ENCODE results near the gene TMEM253. TPM values are rescaled to one million over a fixed set of nuclear protein-coding genes. Genes with fewer than 3 reads are reported as not detected.

Gene TMEM253
- total RNA-seq, 1 experiment from 2014 or later: 0.59 TPM

- no peak for TF ChIP-seq POLR2AphosphoS5 (IDR thresholded peaks at IDR 0.05; ENCODE audit: low read depth, low read length)
- no peak for TF ChIP-seq JUND (IDR thresholded peaks at IDR 0.05)
- TF ChIP-seq SIN3A (IDR thresholded peaks at IDR 0.05; ENCODE audit: low read depth): no peak
- no peaks in the 10 kb centered on the region for H3K4me1 ChIP-seq (ENCODE audit: control insufficient read depth in 1 of 2, insufficient read depth in 2 of 2, low read length in 2 of 2)
- BruUV-seq (replicated peaks): no TSS peak
- no peaks in the 10 kb centered on the region for H3K9me2 ChIP-seq (ENCODE audit: insufficient read depth)
- no peaks in the 10 kb centered on the region for H3K9me3 ChIP-seq (ENCODE audit: control insufficient read depth in 1 of 2, insufficient read depth in 1 of 2, low read depth in 1 of 2, low read length in 2 of 2)
- no peak overlapping the region for H3K4me2 ChIP-seq (ENCODE audit: low read length)
- DNase-seq (ENCODE audit: low read depth, low spot score) (no peak), ATAC-seq (no peak)
- no peak overlapping the region for H3K27ac ChIP-seq (ENCODE audit: low read depth, low read length)
- H3K4me3 ChIP-seq (replicated peaks in 1 of 2; ENCODE audit: low read depth in 1 of 2, low read length in 2 of 2): no peak overlapping the region
- no peaks in the 10 kb centered on the region for H3K27me3 ChIP-seq (ENCODE audit: insufficient read depth, low read length)
- H2AFZ ChIP-seq (ENCODE audit: low read depth, low read length, poor library complexity, severe bottlenecking): no peak overlapping the region
- no peak overlapping the region for H3K9ac ChIP-seq (ENCODE audit: low read length)
- ChIA-PET CTCF (no interaction called here), POLR2A (no interaction called here), RAD21 (ENCODE audit: low non-redundant PET in 1 of 2, low total read pairs in 2 of 2, uncharacterized antibody in 2 of 2, unreplicated experiment in 2 of 2) (no interaction called here)
- no peaks in the 10 kb centered on the region for H3K36me3 ChIP-seq (ENCODE audit: control insufficient read depth in 1 of 2, insufficient read depth in 2 of 2, low read length in 2 of 2)
- intact Hi-C loops (cut with micrococcal nuclease): no loop called here
- no peaks in the 10 kb centered on the region for H3K79me2 ChIP-seq (ENCODE audit: insufficient read depth, low read length)
- H4K20me1 ChIP-seq (ENCODE audit: insufficient read depth): no peaks in the 10 kb centered on the region
Measured at GRCh38 chr14:21055432-21056117, 45.3 kb upstream of the TMEM253 start.

- Histone ChIP-seq H4K20me1 (ENCODE audit: insufficient read depth) (no peaks in the 10 kb centered on the region), H3K9me3 (ENCODE audit: control insufficient read depth in 1 of 2, insufficient read depth in 1 of 2, low read depth in 1 of 2, low read length in 2 of 2) (no peaks in the 10 kb centered on the region), H2AFZ (ENCODE audit: low read depth, low read length, poor library complexity, severe bottlenecking) (no peak overlapping the region), H3K27ac (ENCODE audit: low read depth, low read length) (no peak overlapping the region), H3K9ac (ENCODE audit: low read length) (no peak overlapping the region), H3K4me1 (ENCODE audit: control insufficient read depth in 1 of 2, insufficient read depth in 2 of 2, low read length in 2 of 2) (no peaks in the 10 kb centered on the region), H3K27me3 (ENCODE audit: insufficient read depth, low read length) (no peaks in the 10 kb centered on the region), H3K79me2 (ENCODE audit: insufficient read depth, low read length) (no peaks in the 10 kb centered on the region), H3K9me2 (ENCODE audit: insufficient read depth) (no peaks in the 10 kb centered on the region), H3K4me3 (replicated peaks in 1 of 2; ENCODE audit: low read depth in 1 of 2, low read length in 2 of 2) (no peak overlapping the region), H3K4me2 (ENCODE audit: low read length) (no peak overlapping the region), H3K36me3 (ENCODE audit: control insufficient read depth in 1 of 2, insufficient read depth in 2 of 2, low read length in 2 of 2) (no peaks in the 10 kb centered on the region)
- ChIA-PET RAD21 (ENCODE audit: low non-redundant PET in 1 of 2, low total read pairs in 2 of 2, uncharacterized antibody in 2 of 2, unreplicated experiment in 2 of 2) (no interaction called here), POLR2A (interaction anchor here (0.5 kb wide), 1 partner anchor 400 kb away, joined by 3 read pairs; no protein-coding TSS in a partner anchor), CTCF (interaction anchor here (1.5 kb wide), 1 partner anchor 12 kb away, joined by 3 read pairs; no protein-coding TSS in a partner anchor)
- DNase-seq (ENCODE audit: low read depth, low spot score) (no peak), ATAC-seq (no peak)
- TF ChIP-seq POLR2A (IDR thresholded peaks at IDR 0.05; ENCODE audit: borderline replicate concordance, extremely low read depth, insufficient read depth, insufficient read length): no peak
- no peak for TF ChIP-seq EZH2 (IDR thresholded peaks at IDR 0.05)
- no peak for TF ChIP-seq MAX (IDR thresholded peaks at IDR 0.05)
- no peak for TF ChIP-seq ELF1 (IDR thresholded peaks at IDR 0.05; ENCODE audit: borderline replicate concordance, low read depth)
- TF ChIP-seq POLR2AphosphoS5 (IDR thresholded peaks at IDR 0.05; ENCODE audit: low read depth, low read length): no peak
- TF ChIP-seq ZNF274 (IDR thresholded peaks at IDR 0.05; ENCODE audit: low read depth, low read length): no peak
- TF ChIP-seq SIN3A (IDR thresholded peaks at IDR 0.05; ENCODE audit: low read depth): no peak
- TF ChIP-seq ATF3 (IDR thresholded peaks at IDR 0.05): no peak
- no peak for TF ChIP-seq TCF7L2 (IDR thresholded peaks at IDR 0.05; ENCODE audit: borderline replicate concordance, extremely low read depth, insufficient read depth, insufficient read length)
- TF ChIP-seq SP1 (IDR thresholded peaks at IDR 0.05; ENCODE audit: low read depth): no peak
- no peak for TF ChIP-seq EGR1 (IDR thresholded peaks at IDR 0.05; ENCODE audit: low read depth)
- TF ChIP-seq FOSL1 (IDR thresholded peaks at IDR 0.05; ENCODE audit: low read depth): no peak
- no peak for TF ChIP-seq CBX3 (IDR thresholded peaks at IDR 0.05; ENCODE audit: low read depth)
- TF ChIP-seq YY1 (IDR thresholded peaks at IDR 0.05; ENCODE audit: extremely low read depth, insufficient replicate concordance, low read depth, low read length): no peak
- intact Hi-C loops (cut with micrococcal nuclease): no loop called here
- no TSS peak for BruUV-seq (replicated peaks)
Measured at GRCh38 chr14:21056520-21057163, 44.2 kb upstream of the TMEM253 start.
